Stimulated activated CD8-positive, alpha-beta memory T cell treated with anti-CD3 and anti-CD28 coated beads, Interleukin-7, amount 100 ng/mL, for 24 hours (primary cell): Measurements from ENCODE around the gene PPP2R5C.
"Not testable (repeated sequence)": the region's sequence is repeated elsewhere in the genome, so short reads cannot be mapped to it uniquely, and the experiment has no call there.

ENCODE experiments used
- DNase-seq: peaks from one replicate; pipeline ENCODE4 v3.0.0-alpha.2; 2020; ENCODE audit warnings: low read depth

PPP2R5C gene

DNA sequence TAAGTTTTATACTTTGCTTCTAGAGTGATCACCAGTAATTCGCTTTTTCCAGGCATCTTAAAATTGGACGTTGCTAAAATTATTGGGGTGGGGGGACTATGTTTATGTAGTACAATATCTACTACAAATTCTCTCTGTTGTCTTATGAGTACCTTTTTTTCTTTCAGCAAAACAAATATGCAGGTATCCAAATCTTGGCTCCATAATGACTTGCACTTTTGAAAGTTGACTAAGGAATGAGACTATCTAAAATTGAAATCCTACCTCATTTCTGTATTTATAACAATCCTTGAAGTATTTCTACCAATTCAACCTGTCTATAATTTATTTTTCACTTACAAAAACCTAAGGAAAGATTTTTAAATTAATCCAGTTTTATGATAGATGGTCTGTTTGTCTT lies 205.2 kb downstream of the PPP2R5C start:
- no peak for DNase-seq

DNA sequence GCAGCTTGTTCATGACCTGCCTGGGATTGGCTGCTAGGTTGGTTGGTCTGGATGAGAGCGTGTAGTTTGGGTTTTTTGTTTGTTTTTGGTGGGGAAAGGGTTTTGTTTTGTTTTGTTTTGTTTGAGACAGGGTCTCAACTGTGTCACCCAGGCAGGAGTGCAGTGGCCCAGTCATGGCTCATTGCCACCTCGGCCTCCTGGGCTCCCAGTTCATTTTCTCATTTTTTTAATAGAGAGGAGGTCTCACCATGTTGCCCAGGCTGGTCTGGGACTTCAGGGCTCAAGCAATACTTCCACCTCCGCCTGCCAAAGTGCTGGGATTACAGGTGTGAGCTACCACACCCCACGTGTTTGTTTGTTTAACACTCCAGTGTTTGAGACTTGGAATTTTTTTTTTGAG lies 206.7 kb downstream of the PPP2R5C start:
- DNase-seq = no peak

- no peak for DNase-seq
Observed at GRCh38 chr14:101969481-101969880, 208.0 kb downstream of the PPP2R5C start.

GRCh38 chr14:101970830-101971400 lies 209.4 kb downstream of the PPP2R5C start:
- DNase-seq = no peak

GRCh38 chr14:101971458-101971857 lies 209.9 kb downstream of the PPP2R5C start:
- not testable (repeated sequence) for DNase-seq

- DNase-seq = no peak
Observed at GRCh38 chr14:101972126-101972866, 210.8 kb downstream of the PPP2R5C start.

- no peak for DNase-seq
Observed at GRCh38 chr14:101973356-101973755, 211.8 kb downstream of the PPP2R5C start.

GRCh38 chr14:101975231-101975630 lies 213.7 kb downstream of the PPP2R5C start:
- no peak for DNase-seq
